Stimulated activated CD8-positive, alpha-beta memory T cell treated with anti-CD3 and anti-CD28 coated beads, Interleukin-12 subunit alpha, Interleukin-12 subunit beta, amount 100 ng/mL, for 1 hour (primary cell): ENCODE data around the gene GOLM1.
"Not testable (repeated sequence)": the region's sequence is repeated elsewhere in the genome, so short reads cannot be mapped to it uniquely, and the experiment has no call there.

ENCODE experiments used
- DNase-seq: peaks from one replicate; pipeline ENCODE4 v3.0.0-alpha.2; 2020; ENCODE audit warnings: low read depth

Gene GOLM1

GRCh38 chr9:86098824-86099700 lies at the start of gene GOLM1:
TSS of gene GOLM1 (minus strand) at chr9:86099558. CDS start at chr9:86079320, 20,238 bp downstream.
- DNase-seq, result no peak

- DNase-seq, result not testable (repeated sequence)
Observed at GRCh38 chr9:86146671-86147070, 47.3 kb upstream of the GOLM1 start.

GRCh38 chr9:86145960-86146359 lies 46.6 kb upstream of the GOLM1 start:
- not testable (repeated sequence) for DNase-seq

- DNase-seq, result no peak
Observed at GRCh38 chr9:86142973-86143372, 43.6 kb upstream of the GOLM1 start.

- DNase-seq, result no peak
Observed at GRCh38 chr9:86141843-86142242, 42.5 kb upstream of the GOLM1 start.

GRCh38 chr9:86135371-86135770 lies 36.0 kb upstream of the GOLM1 start:
- DNase-seq, result no peak

- DNase-seq, result no peak
Observed at GRCh38 chr9:86134361-86134760, 35.0 kb upstream of the GOLM1 start.

- DNase-seq, result no peak
Observed at GRCh38 chr9:86128235-86128822, 29.0 kb upstream of the GOLM1 start.

GRCh38 chr9:86126998-86127972 lies 27.9 kb upstream of the GOLM1 start:
- DNase-seq, result no peak

GRCh38 chr9:86122311-86122710 lies 23.0 kb upstream of the GOLM1 start:
- DNase-seq, result no peak

GRCh38 chr9:86119457-86119856 lies 20.1 kb upstream of the GOLM1 start:
- no peak for DNase-seq

- DNase-seq, result no peak
Observed at GRCh38 chr9:86116425-86116824, 17.1 kb upstream of the GOLM1 start.

- DNase-seq, result no peak
Observed at GRCh38 chr9:86115886-86116285, 16.5 kb upstream of the GOLM1 start.

GRCh38 chr9:86112057-86112456 lies 12.7 kb upstream of the GOLM1 start:
- DNase-seq, result no peak

- DNase-seq, result no peak
Observed at GRCh38 chr9:86102626-86103025, 3.3 kb upstream of the GOLM1 start.

- DNase-seq, result no peak
Observed at GRCh38 chr9:86099701-86100364, 475 bp upstream of the GOLM1 start.

GRCh38 chr9:86097510-86098224 lies 1.7 kb downstream of the GOLM1 start:
- no peak for DNase-seq

GRCh38 chr9:86096386-86096785 lies 3.0 kb downstream of the GOLM1 start:
- no peak for DNase-seq

GRCh38 chr9:86093788-86094555 lies 5.4 kb downstream of the GOLM1 start:
- no peak for DNase-seq

GRCh38 chr9:86091477-86091876 lies 7.9 kb downstream of the GOLM1 start:
- DNase-seq, result no peak
